ENCODE data around the gene OARD1.

Gene OARD1

DNA sequence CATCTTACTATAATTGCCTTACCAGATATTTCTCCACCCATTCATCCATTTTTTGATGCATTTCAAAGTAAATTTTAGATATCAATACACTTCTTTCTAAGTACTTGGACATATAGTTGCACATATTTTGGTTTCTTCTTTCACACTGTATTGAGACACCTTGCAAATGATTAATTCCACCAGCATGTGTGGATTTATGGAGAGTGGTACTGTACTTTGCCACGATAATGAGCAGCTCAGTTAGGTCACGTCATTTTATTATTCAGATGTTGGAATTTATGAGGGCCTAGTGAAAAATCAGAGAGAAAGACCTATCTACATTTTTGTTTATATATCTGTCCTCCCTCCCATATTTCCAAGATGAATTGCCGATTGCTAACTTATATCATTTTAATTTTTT, 5.9 kb upstream of the OARD1 start:
- H3K36me3 ChIP-seq (ENCODE audit: insufficient read depth): peaks cover 13% of the 10 kb centered on the region; the same call in 1 of the 2 replicates
- H3K9ac ChIP-seq: no peak overlapping the region
- peaks cover 62% of the 10 kb centered on the region for H3K79me2 ChIP-seq (ENCODE audit: insufficient read depth, low read depth)
- H2AFZ ChIP-seq (ENCODE audit: low read depth): no peak overlapping the region
- peaks cover 8% of the 10 kb centered on the region; the same call in 1 of the 2 replicates for H4K20me1 ChIP-seq (ENCODE audit: insufficient read depth)
- H3K4me1 ChIP-seq (ENCODE audit: low read depth, poor library complexity, severe bottlenecking): peaks cover 26% of the 10 kb centered on the region
- no peak overlapping the region for H3K4me2 ChIP-seq
- no peak overlapping the region for H3K4me3 ChIP-seq (IDR thresholded peaks at IDR 0.05; ENCODE audit: insufficient read depth, low read depth, low read length)
- H3K27ac ChIP-seq: no peak overlapping the region
- no peak for TF ChIP-seq CTCF (conservative IDR thresholded peaks at IDR 0.05; ENCODE audit: low read depth, low read length)
- no peaks in the 10 kb centered on the region for H3K27me3 ChIP-seq (ENCODE audit: insufficient read depth, low read depth)

DNA sequence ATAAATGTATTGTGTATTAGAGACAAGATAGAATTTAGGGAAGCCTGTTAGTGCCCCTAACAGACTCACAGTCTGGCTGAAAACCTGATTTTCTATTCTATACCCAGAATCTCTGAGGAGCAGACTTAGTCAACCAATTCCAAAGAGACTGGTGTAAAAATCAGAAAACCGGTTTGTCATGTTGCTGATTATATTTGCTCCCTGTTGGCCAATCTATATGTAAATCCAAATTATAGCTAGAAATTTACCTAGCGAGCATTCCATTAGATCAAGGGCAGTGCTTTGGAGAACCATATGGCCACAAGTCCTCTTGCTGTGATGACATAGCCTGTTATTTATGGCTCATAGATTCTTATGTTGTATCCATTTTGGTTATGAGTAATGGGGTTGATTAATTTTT, 5.4 kb upstream of the OARD1 start:
- peaks cover 13% of the 10 kb centered on the region; the same call in 1 of the 2 replicates for H3K36me3 ChIP-seq (ENCODE audit: insufficient read depth)
- H3K4me2 ChIP-seq: no peak overlapping the region
- TF ChIP-seq CTCF (conservative IDR thresholded peaks at IDR 0.05; ENCODE audit: low read depth, low read length): no peak
- peaks cover 62% of the 10 kb centered on the region for H3K79me2 ChIP-seq (ENCODE audit: insufficient read depth, low read depth)
- no peak overlapping the region for H3K4me3 ChIP-seq (IDR thresholded peaks at IDR 0.05; ENCODE audit: insufficient read depth, low read depth, low read length)
- no peak overlapping the region for H2AFZ ChIP-seq (ENCODE audit: low read depth)
- no peak overlapping the region for H3K27ac ChIP-seq
- peaks cover 8% of the 10 kb centered on the region; the same call in 1 of the 2 replicates for H4K20me1 ChIP-seq (ENCODE audit: insufficient read depth)
- H3K9ac ChIP-seq: no peak overlapping the region
- no peaks in the 10 kb centered on the region for H3K27me3 ChIP-seq (ENCODE audit: insufficient read depth, low read depth)
- H3K4me1 ChIP-seq (ENCODE audit: low read depth, poor library complexity, severe bottlenecking): peaks cover 26% of the 10 kb centered on the region

DNA sequence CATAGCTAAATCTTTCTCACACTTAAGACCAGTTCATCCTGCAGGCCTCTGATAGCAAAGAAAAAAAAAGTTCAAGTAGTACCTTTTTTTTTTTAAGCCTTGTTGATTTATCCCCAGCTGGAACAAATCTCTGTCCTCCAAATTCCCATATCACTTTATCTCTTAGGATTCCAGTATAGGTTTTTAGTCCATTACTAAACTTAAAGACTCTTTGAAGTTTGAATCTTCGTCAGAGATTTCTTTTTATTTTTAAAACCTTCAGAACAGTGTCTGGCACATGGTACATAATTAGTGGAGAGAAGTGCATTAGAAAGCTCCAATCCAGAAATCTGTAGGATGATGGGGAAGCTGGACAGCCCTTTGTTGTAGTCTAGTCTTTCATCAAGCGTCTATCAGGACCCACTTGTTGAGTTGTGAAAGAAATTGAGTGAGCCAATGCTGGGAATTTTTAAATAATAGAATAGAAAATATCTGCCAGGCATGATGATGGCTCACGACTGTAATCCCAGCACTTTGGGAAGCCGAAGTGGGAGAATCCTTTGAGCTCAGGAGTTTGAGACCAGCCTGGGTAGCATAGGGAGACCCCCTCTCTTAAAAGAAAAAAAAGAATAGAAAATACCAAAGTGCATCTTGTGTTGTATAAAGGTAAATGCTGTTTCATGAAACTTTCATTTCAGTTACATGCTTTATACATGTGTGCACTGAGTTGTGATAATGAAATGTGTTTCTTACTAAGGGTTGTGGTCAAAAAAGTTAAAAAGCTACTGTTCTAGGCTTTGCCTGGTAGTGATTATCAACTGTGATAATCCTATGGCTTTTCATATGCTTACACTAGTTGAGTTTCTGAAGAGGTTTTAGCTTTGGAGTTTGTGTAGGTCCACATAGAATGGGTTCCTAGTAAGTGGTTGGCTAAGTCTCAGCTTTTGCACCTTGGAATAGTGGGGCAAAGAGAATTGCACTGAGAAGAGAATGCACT, 3.8 kb upstream of the OARD1 start:
- Histone ChIP-seq H3K9ac (no peak overlapping the region), H3K4me2 (no peak overlapping the region; the same call in 1 of the 2 replicates), H4K20me1 (ENCODE audit: insufficient read depth) (peaks cover 8% of the 10 kb centered on the region; the same call in 1 of the 2 replicates), H3K79me2 (ENCODE audit: insufficient read depth, low read depth) (peaks cover 62% of the 10 kb centered on the region), H2AFZ (ENCODE audit: low read depth) (no peak overlapping the region), H3K27ac (no peak overlapping the region), H3K36me3 (ENCODE audit: insufficient read depth) (peaks cover 13% of the 10 kb centered on the region; the same call in 1 of the 2 replicates), H3K4me1 (ENCODE audit: low read depth, poor library complexity, severe bottlenecking) (peaks cover 27% of the 10 kb centered on the region), H3K27me3 (ENCODE audit: insufficient read depth, low read depth) (no peaks in the 10 kb centered on the region), H3K4me3 (IDR thresholded peaks at IDR 0.05; ENCODE audit: insufficient read depth, low read depth, low read length) (no peak overlapping the region)
- no peak for TF ChIP-seq CTCF (conservative IDR thresholded peaks at IDR 0.05; ENCODE audit: low read depth, low read length)

- no peaks in the 10 kb centered on the region for H3K27me3 ChIP-seq (ENCODE audit: insufficient read depth, low read depth)
- H3K36me3 ChIP-seq (ENCODE audit: insufficient read depth): peaks cover 4% of the 10 kb centered on the region; the same call in 1 of the 2 replicates
- peaks cover 62% of the 10 kb centered on the region for H3K79me2 ChIP-seq (ENCODE audit: insufficient read depth, low read depth)
- no peak overlapping the region for H3K4me3 ChIP-seq (IDR thresholded peaks at IDR 0.05; ENCODE audit: insufficient read depth, low read depth, low read length)
- H2AFZ ChIP-seq (ENCODE audit: low read depth): no peak overlapping the region
- TF ChIP-seq CTCF (conservative IDR thresholded peaks at IDR 0.05; ENCODE audit: low read depth, low read length): no peak
- H3K27ac ChIP-seq: peak overlapping the region; percentile 97; the same call in 1 of the 2 replicates
- peaks cover 8% of the 10 kb centered on the region; the same call in 1 of the 2 replicates for H4K20me1 ChIP-seq (ENCODE audit: insufficient read depth)
- H3K4me1 ChIP-seq (ENCODE audit: low read depth, poor library complexity, severe bottlenecking): peaks cover 33% of the 10 kb centered on the region
- H3K4me2 ChIP-seq: peak overlapping the region; percentile 91
- H3K9ac ChIP-seq: no peak overlapping the region; the same call in 1 of the 2 replicates
Measured at GRCh38 chr6:41074692-41075436, 2.7 kb upstream of the OARD1 start.

Measured in KMS-11 (cell line).